Left colon (tissue), 2 donors: ENCODE results near the gene D2HGDH. TPM values are rescaled to one million over a fixed set of nuclear protein-coding genes. Genes with fewer than 3 reads are reported as not detected.

Source experiments
- ATAC-seq: fragments of 200-7000 bp; cut with Tn5 transposase; one replicate; pipeline ENCODE4 v1.9.1; 2020; ENCODE audit warnings: mild to moderate bottlenecking, moderate library complexity
- DNase-seq, 2 donors: peaks; one replicate each; pipeline ENCODE4 v3.0.0-alpha.2; 2020
- intact Hi-C, 2 donors: fragments of 100-400 bp; cut with DNase I in 1 of 2; cut with micrococcal nuclease in 1 of 2; formaldehyde crosslinking; loops; one replicate each; pipeline versions ENCODE4 v1.11.2 to v1.14.0; 2022; cut with DNase I, micrococcal nuclease
- total RNA-seq, 2 donors: library from RNA; stranded (reverse); fragmentation: NEBNext Ultra II Directional; extraction: Animal tissue kit (Norgen Biotek cat#: 25700); gene quantifications; one replicate each; pipeline ENCODE4 v1.2.1, GENCODE V29; 2021
- donor health status: DM: no; HTN: no; CAD: no.
- donor health status: DM: yes; HTN: yes; CAD: no.

D2HGDH gene
- total RNA-seq, 2 donors from 2014 or later: 72.8 to 75.3 TPM

GRCh38 chr2:241763551-241764274 is 29.3 kb downstream of the D2HGDH start:
- ATAC-seq (no peak), DNase-seq (no peak)
- intact Hi-C loops: no loop called here

DNA sequence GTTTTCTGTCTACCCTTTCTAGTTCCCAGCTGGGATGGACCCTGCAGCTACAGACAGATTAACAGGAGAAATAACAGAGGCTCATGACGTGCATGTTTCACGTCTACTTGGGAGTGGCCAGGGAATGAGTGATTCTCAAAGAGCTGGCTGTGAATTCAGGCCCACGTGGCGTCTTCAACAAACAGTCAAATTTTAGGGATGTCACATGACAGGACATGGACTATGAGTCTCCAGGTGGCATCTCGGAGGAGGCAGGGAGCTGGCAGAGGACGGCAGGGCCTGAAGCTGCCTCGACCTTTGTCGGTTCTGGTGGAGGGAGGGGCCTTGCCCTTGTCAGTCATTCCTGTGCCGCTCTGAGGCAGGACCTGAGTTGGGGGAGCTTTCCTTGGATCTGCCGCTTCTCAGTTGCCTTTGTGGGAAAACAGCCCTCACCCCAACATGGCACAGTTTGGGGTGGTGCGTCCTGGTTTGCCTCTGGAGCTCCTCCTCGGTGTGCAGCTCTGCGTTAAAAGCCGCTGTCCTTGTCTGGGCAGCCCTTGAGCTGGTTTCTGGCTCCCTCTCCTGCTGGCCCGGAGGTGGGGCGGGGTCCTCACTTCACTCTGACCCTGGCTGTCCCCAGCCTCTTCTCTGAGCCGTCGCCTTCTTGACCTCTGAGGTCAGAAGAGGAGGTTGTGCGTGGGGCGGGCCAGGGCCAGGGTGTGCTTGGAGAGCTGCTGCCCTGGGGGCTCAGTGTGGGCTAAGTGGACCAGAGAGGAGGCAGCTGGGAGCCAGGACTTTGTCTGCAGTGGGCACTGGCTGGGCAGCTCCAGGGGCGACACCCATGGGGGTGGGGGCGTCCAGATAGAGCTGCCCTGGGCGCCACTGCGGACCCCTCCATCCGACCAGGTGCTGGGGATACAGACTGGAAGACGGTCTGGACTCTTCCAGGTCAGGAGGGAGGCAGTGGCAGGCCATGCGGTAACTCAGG is 30.1 kb downstream of the D2HGDH start:
- DNase-seq (no peak), ATAC-seq (no peak)
- intact Hi-C loops: no loop called here

- ATAC-seq: no peak
- intact Hi-C loops: no loop called here
- DNase-seq: no peak
Measured at GRCh38 chr2:241767464-241768250, 33.2 kb downstream of the D2HGDH start.

- DNase-seq: no peak
- ATAC-seq: no peak
- intact Hi-C loops: no loop called here
Measured at GRCh38 chr2:241768251-241768711, 33.9 kb downstream of the D2HGDH start.

DNA sequence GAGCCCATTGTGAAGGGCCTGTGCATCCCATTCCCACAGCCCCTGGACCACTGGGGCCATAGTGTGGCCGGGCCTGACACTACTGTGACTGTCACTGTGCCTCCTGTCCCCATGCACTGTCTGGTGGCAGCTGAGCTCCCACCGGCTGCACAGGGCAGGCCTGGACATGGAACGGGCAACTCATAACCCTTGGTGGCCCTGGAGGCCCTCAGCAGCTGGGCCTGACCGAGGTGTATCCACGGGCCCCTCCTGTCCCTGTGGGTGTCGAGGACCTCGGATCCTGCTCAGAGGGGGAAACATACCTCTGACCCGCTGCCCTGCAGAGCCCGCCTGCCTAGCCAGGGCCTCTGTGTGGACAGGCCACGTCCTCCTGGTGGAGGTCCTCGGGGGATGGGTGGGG is 34.4 kb downstream of the D2HGDH start:
- intact Hi-C loops: no loop called here
- ATAC-seq: no peak
- DNase-seq: no peak

GRCh38 chr2:241769819-241770184 is 35.4 kb downstream of the D2HGDH start:
- no peak for ATAC-seq
- intact Hi-C loops: no loop called here
- DNase-seq: no peak

GRCh38 chr2:241770185-241770935 is 35.9 kb downstream of the D2HGDH start:
- DNase-seq: no peak
- intact Hi-C loops: no loop called here
- ATAC-seq: no peak

GRCh38 chr2:241770936-241771285 is 36.5 kb downstream of the D2HGDH start:
- ATAC-seq: no peak
- intact Hi-C loops: no loop called here
- no peak for DNase-seq

DNA sequence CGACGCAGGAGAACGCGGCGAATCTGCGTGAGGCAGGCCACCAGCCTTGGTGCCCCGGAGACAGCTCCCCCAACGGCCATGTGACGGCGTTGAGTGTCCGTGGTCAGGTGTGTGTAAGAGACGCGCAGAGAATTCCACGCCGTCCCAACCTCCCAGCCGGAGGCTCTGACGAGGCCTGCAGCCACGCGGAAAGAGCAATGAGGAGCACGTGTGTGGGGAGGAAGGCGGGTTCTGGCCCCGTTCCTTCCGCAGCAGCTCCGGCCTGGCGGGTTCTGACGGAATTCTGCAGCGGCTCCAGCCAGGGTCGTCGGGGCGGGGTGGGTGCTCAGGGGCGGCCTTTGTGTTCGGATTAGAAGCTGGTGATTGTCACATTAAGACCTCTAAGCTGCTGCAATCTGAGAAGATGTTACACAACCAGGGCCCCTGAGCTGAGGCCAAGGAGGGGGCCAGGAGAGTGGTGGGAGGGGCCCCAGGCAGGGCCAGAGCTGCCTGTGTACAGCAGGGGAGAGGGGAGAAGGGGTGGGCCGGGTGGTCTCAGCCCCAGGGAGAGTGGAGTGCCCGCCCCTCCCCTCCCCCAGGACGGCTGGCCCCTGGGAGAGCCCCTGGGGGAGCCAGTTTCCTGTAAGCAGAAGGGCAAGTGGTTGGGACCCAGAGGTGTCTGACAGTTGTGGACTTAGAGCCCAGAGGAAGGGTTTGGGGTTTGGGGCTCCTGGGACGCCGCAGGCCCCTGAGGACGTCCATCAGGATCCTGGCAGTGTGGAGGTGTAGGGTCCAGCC is 37.0 kb downstream of the D2HGDH start:
- ATAC-seq: no peak
- intact Hi-C loops: no loop called here
- DNase-seq: no peak

GRCh38 chr2:241772063-241772499 is 37.7 kb downstream of the D2HGDH start:
- ATAC-seq (no peak), DNase-seq (no peak)
- intact Hi-C loops: no loop called here

GRCh38 chr2:241773511-241774418 is 39.3 kb downstream of the D2HGDH start:
- DNase-seq (peak; percentile 87 to 92), ATAC-seq (peak; percentile 62)
- intact Hi-C loops: no loop called here

DNA sequence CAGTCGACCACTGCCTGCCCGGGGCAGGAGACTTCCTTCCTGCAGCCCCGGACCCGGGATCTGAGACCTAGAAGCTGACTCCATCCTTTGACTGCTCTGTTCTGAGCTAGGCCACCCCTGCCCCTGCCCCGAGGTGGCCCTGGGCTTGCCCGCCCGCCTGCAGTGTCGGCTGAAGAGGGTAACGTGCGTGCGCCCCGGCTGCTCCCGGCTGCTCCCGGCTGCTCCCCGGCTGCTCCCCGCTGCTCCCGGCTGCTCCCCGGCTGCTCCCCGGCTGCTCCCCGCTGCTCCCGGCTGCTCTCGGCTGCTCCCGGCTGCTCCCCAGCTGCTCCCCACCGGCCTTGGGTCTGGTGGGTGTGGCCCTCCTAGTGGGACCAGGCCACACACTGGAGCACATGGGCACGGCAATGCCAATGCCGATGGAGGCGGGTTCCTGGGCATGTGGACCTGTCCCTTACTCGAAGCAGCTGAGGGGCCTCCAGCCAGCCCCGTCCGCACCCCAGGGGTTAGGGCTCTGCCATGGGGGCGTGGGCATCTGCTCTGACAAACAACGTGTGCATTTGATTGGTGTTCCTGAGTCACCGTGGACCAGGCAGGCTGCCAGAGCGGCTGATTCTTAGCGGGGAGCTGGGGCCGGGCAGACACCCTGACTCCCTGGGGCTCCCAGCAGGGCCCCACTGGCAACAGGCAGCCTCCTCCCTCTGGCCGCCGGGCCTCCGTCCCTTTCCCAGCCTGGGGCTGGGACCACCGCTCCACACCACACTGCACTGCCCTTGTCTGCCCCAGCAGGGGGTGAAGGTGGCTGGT is 40.2 kb downstream of the D2HGDH start:
- ATAC-seq: peak; percentile 44
- intact Hi-C loops: no loop called here
- peak; percentile 72 to 88 for DNase-seq

DNA sequence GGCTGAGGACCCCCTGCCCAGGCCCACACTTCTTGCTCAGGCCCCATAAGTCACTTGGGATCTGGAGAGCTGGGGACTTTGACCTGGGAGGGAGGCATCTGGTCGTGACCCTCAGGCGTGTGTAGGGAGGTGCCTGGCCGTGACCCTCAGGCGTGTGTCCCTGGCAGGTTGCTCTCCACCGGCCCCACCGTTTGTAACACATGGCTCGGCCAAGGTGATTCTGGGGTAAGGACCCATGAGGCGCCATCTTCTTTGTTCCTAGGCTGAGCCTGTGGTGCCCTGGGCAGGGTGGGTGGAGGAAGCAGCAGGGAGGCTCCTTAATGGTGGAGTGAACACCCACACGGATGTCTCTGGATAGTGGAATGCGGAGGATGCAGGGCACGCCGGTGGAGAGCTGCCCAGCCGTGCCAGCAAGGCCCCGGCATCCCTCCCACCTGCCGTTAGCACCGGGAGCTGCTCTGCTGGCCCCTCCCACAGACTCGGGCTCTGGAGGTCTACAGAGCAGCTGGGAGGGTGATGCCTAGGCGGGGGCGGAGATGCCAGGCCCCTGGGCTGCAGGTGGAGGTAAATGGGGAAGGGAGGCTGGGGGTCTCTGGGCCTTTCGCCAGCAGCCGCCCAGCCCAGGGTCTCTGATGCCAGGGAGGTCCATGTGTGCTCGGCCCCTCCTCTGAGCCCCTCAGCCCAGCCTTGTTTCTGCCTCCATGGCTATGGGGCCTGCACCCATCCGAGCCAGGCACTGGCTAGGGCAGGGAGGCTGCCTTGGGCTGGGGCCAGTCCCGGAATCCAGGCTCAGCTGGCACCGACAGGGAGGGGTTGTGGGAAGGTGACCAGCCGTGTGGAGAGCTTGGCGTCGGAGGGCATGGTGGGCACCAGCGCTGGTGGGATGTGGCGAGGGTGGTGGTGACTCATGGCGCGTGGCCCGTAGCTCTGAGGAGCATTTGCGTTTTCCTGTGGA is 41.1 kb downstream of the D2HGDH start:
- intact Hi-C loops: no loop called here
- ATAC-seq: peak; percentile 10
- peak in 1 of 2 donors; percentile 43 for DNase-seq

DNA sequence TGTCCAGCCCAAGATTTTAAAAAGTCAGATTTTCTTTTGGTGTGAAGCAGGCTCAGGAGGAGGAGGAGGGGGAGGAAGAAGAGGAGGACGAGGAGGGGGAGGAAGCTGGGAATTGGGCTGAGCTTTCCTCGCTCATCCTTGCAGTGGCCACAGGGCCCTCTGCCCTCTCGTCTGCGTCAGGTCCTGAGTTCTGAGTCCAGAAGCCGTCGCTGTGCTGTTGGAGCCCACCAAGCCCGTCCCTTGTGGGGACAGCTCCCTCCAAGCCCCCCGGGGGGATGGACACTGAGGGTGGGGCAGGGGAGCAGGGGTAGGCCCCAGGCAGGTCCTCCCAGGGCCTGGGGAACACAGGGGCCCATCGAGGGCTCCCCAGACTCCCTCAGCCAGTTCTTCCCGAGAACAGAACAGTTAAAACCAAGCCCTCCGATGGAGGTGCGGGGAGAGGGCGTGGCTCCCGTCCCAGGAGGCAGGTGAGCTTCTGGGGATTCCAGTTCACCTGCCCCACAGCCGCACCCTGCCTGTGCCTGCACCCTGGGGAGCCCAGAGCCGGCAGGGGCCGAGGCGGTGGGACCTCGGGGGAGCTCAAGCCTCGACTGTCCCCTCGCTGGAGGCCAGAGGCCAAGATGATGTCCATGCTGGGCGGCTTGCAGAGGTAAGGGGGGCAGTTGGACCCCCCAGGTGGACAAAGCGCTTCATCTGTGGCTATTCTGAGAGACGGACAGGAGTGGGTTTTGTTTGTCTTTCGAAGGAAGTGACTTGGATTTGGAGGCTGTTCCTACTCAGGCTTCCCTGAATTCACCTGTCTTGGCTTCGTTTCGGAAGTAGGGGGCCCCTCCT is 42.1 kb downstream of the D2HGDH start, which contains the start of gene GAL3ST2:
Gene GAL3ST2 (plus strand): TSS at position 487 of the 834 bp plus-strand sequence. CDS start 134 bp downstream, at position 621.
- peak; percentile 51 for ATAC-seq
- intact Hi-C loops: no loop called here
- peak; percentile 73 to 84 for DNase-seq
